MCF 10A (cell line): ENCODE measurements around the gene SLC29A3. TPM values are rescaled to one million over a fixed set of nuclear protein-coding genes. Genes with fewer than 3 reads are reported as not detected.

ENCODE experiments used
- BruUV-seq: library from RNA; stranded (reverse); fragments of 400-500 nt; replicated peaks from 2 replicates; lab custom pipeline; 2021; lab: Mats Ljungman, UMichigan
- CTCF ChIA-PET: fragments of 300-600 bp; sonication (Branson Sonifier 250); formaldehyde crosslinking; extraction: SDS; loops from one replicate; lab custom pipeline; 2021; ENCODE audit warnings: antibody characterized with exemption, inconsistent platforms; lab: Yijun Ruan, JAX
- POLR2A ChIA-PET: fragments of 300-600, 350-650 bp; sonication (Branson Sonifier 250); formaldehyde crosslinking; extraction: SDS; loops from one replicate; lab custom pipeline; 2020; ENCODE audit warnings: antibody characterized with exemption, inconsistent platforms; lab: Yijun Ruan, JAX
- DNase-seq: peaks from one replicate; pipeline ENCODE4 v3.0.0-alpha.2; 2018; ENCODE audit not compliant: unreplicated experiment
- H3K27ac Mint-ChIP-seq: one replicate; pipeline ENCODE4 v1.8.0; 2022; ENCODE audit warnings: mild to moderate bottlenecking, low read depth, mixed read lengths; ENCODE audit not compliant: unreplicated experiment
- H3K27me3 Mint-ChIP-seq: one replicate; pipeline ENCODE4 v1.8.0; 2022; ENCODE audit warnings: mixed read lengths; ENCODE audit not compliant: insufficient read depth, unreplicated experiment
- H3K36me3 Mint-ChIP-seq: one replicate; pipeline ENCODE4 v1.8.0; 2022; ENCODE audit warnings: mild to moderate bottlenecking, moderate library complexity, mixed read lengths; ENCODE audit not compliant: insufficient read depth, unreplicated experiment
- H3K4me1 Mint-ChIP-seq: one replicate; pipeline ENCODE4 v1.8.0; 2022; ENCODE audit warnings: mixed read lengths; ENCODE audit not compliant: insufficient read depth, unreplicated experiment
- H3K4me3 Mint-ChIP-seq: one replicate; pipeline ENCODE4 v1.8.0; 2022; ENCODE audit warnings: mild to moderate bottlenecking, moderate library complexity, mixed read lengths; ENCODE audit not compliant: unreplicated experiment
- H3K9me3 Mint-ChIP-seq: one replicate; pipeline ENCODE4 v1.8.0; 2022; ENCODE audit warnings: mixed read lengths; ENCODE audit not compliant: unreplicated experiment
- CTCF ChIP-seq: fragments of 200-600 bp; IDR thresholded peaks from one replicate; pipeline ENCODE4 v1.8.0; 2022; ENCODE audit warnings: antibody characterized with exemption, mild to moderate bottlenecking; ENCODE audit not compliant: unreplicated experiment
- intact Hi-C: fragments of 100-400 bp; cut with micrococcal nuclease; formaldehyde crosslinking; loops from 2 replicates; pipeline ENCODE4 v1.14.1; 2022
- total RNA-seq: library from RNA; stranded (reverse); gene quantifications from 2 replicates; pipeline ENCODE4 v1.2.3, GENCODE V29; 2022

SLC29A3 gene
- total RNA-seq, 1 experiment from 2014 or later = 3.6 TPM

DNA sequence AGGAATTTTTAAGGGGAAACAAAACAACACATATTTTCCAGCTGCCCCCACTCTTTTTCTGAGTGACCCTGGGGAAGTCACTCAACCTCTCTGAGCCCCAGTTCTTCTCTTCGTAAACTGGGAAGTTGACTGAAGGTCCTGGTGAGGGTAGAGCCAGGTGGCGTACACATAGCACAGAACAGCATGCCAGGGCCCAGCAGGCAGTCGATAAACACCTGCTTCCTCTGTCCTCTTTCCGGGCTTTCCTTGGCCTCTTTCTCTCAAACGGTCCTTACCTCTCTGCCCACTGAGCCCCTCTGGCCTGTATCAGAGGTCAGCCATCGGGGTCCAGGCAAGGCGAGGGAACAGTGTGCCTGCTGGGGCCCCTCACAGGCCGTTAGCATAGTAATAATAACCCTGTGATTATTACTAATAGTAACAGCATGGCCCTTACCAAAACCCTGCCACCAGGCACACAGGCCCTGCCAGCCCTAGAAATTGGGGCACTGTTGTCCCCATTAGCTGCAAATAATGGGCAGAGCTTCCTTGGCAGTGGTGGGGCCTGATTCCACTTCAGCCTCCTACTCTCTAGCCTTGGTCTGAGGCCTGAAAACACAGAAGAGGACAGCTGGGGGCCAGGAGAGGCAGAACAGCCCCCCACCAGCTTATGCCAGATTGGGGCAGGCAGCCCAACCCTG is 37.3 kb upstream of the SLC29A3 start:
- intact Hi-C loops = no loop called here
- Mint-ChIP-seq H3K27ac (no peak overlapping the region), H3K27me3 (no peaks in the 10 kb centered on the region), H3K4me3 (no peak overlapping the region), H3K4me1 (no peaks in the 10 kb centered on the region), H3K36me3 (peaks cover 47% of the 10 kb centered on the region), H3K9me3 (no peaks in the 10 kb centered on the region)
- no peak for TF ChIP-seq CTCF
- BruUV-seq = no TSS peak
- ChIA-PET CTCF (interaction anchor here (0.8 to 1.3 kb wide), 2 partner anchors 12 to 14 kb away, joined by 5 to 6 read pairs; no protein-coding TSS in a partner anchor), POLR2A (no interaction called here)
- no peak for DNase-seq

- Mint-ChIP-seq H3K9me3 (no peaks in the 10 kb centered on the region), H3K27ac (no peak overlapping the region), H3K36me3 (peaks cover 48% of the 10 kb centered on the region), H3K4me3 (no peak overlapping the region), H3K27me3 (no peaks in the 10 kb centered on the region), H3K4me1 (no peaks in the 10 kb centered on the region)
- BruUV-seq = no TSS peak
- POLR2A ChIA-PET = no interaction called here
- no peak for TF ChIP-seq CTCF
- no peak for DNase-seq
- CTCF ChIA-PET = interaction anchor here (1.3 kb wide), 1 partner anchor 12 kb away, joined by 6 read pairs; no protein-coding TSS in a partner anchor
- intact Hi-C loops = no loop called here
These were observed 36.8 kb upstream of the SLC29A3 start for GRCh38 chr10:71282323-71282680.

DNA sequence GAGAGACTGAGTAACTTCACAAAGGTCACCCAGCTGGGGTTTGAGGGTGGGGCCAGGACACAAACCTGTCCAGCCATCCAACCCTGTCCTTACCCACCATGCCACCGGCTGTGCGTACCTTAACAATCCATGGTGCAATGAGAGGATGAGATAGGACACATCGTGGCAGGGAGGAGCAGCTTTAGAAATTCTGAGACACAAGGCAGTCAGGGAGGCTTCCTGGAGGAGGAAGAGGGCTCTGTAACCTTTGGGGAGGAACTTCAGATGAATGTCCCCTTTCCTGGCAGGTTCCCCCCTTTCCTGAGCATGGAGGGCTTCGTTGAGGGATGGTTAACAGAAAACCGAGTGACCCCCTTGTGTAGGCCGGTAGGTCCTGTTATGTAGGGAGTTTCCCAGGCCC is 35.6 kb upstream of the SLC29A3 start:
- Mint-ChIP-seq H3K4me1 (no peaks in the 10 kb centered on the region), H3K27me3 (no peaks in the 10 kb centered on the region), H3K9me3 (no peaks in the 10 kb centered on the region), H3K27ac (no peak overlapping the region), H3K4me3 (no peak overlapping the region), H3K36me3 (peaks cover 55% of the 10 kb centered on the region)
- CTCF ChIA-PET = interaction anchor here (0.6 to 4.6 kb wide), 7 partner anchors 12 to 734 kb away, joined by 3 to 45 read pairs (median 15); no protein-coding TSS in a partner anchor
- intact Hi-C loops = no loop called here
- no TSS peak for BruUV-seq
- DNase-seq = no peak
- no peak for TF ChIP-seq CTCF
- POLR2A ChIA-PET = no interaction called here

DNA sequence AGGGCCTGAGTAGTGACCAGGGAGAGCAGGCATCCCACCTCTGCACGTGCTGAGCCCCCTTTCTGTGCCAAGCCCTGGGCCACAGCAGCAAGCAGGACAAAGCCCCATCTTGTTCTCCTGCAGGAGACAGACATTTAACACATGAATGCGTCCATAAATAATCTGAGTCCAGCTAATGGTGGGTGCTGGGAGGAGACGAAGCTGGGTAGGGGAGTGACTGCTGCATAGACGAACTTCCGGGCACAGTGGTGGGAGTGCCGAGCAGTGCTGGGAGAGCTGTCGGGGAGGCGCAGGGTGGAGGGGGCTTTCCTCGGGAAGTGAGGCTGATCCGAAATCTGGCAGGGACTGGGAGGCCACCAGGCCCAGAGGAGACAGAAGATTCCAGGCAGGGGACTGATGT is 35.2 kb upstream of the SLC29A3 start:
- Mint-ChIP-seq H3K27me3 (no peaks in the 10 kb centered on the region), H3K9me3 (no peaks in the 10 kb centered on the region), H3K4me1 (no peaks in the 10 kb centered on the region), H3K4me3 (no peak overlapping the region), H3K27ac (no peak overlapping the region), H3K36me3 (peaks cover 59% of the 10 kb centered on the region)
- intact Hi-C loops = no loop called here
- POLR2A ChIA-PET = no interaction called here
- no TSS peak for BruUV-seq
- no peak for DNase-seq
- no peak for TF ChIP-seq CTCF
- CTCF ChIA-PET = interaction anchor here (0.6 to 4.6 kb wide), 20 partner anchors 8 to 942 kb away, joined by 3 to 45 read pairs (median 4); partner anchors contain the start of gene UNC5B
